ENCODE measurements around the gene FAM83G. TPM values are rescaled to one million over a fixed set of nuclear protein-coding genes. Genes with fewer than 3 reads are reported as not detected.

The FAM83G gene
- total RNA-seq, 1 donor from 2014 or later: 11.2 TPM

DNA sequence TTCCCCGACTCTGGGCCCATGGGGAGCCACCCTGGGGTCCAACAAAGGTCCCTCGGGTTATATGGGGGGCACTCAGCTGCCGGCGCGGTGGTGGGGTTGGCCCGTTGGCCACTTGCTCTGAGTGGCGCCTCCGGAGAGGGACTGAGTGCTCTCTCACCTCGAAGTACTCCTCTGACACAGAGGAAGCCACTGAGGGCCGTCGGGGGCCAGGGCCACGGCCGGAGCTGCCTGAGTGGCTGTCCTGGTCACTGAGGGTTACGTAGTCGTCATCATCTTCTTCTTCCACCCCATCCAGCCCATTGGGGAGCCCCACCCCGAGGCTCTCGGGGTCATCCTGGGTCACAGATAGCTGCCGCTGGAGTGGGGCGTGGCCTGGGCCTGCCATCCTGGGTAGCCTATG is 26.9 kb downstream of the FAM83G start:
- Histone ChIP-seq H3K27ac (no peak overlapping the region), H3K36me3 (peaks cover 21 to 31% of the 10 kb centered on the region in 2 donors), H3K4me3 (no peak overlapping the region), H3K27me3 (no peaks in the 10 kb centered on the region), H3K9me3 (no peaks in the 10 kb centered on the region), H3K4me1 (no peaks in the 10 kb centered on the region)
- TF ChIP-seq, protein P1, sequence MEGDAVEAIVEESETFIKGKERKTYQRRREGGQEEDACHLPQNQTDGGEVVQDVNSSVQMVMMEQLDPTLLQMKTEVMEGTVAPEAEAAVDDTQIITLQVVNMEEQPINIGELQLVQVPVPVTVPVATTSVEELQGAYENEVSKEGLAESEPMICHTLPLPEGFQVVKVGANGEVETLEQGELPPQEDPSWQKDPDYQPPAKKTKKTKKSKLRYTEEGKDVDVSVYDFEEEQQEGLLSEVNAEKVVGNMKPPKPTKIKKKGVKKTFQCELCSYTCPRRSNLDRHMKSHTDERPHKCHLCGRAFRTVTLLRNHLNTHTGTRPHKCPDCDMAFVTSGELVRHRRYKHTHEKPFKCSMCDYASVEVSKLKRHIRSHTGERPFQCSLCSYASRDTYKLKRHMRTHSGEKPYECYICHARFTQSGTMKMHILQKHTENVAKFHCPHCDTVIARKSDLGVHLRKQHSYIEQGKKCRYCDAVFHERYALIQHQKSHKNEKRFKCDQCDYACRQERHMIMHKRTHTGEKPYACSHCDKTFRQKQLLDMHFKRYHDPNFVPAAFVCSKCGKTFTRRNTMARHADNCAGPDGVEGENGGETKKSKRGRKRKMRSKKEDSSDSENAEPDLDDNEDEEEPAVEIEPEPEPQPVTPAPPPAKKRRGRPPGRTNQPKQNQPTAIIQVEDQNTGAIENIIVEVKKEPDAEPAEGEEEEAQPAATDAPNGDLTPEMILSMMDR (IDR thresholded peaks at IDR 0.05): no peak
- intact Hi-C loops (cut with DNase I): no loop called here
- DNase-seq (ENCODE audit: low spot score in 2 of 2): no peak

DNA sequence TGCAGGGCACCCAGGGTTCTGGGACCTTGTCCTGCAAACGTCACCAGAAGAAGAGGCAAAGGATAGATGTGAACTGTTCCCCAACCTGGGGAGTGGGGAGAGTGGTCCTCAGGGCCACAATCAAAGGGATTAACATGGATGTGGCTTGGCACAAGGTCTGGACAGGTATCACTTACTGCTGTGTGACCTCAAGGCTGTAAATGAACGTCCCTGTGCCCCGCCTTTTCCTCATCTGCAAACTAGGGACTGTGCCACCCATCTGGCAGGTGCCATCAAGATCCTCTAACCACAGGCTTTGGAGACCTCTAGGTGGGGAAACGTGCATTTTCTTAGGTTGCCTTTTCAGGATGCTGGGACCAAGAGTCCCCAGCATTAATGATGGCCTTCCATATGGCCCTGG is 27.5 kb downstream of the FAM83G start:
- TF ChIP-seq, protein P1 (IDR thresholded peaks at IDR 0.05): no peak
- Histone ChIP-seq H3K36me3 (peaks cover 21 to 31% of the 10 kb centered on the region in 2 donors), H3K9me3 (no peaks in the 10 kb centered on the region), H3K27me3 (no peaks in the 10 kb centered on the region), H3K4me3 (no peak overlapping the region), H3K27ac (no peak overlapping the region), H3K4me1 (no peaks in the 10 kb centered on the region)
- no peak for DNase-seq (ENCODE audit: low spot score in 2 of 2)
- intact Hi-C loops (cut with DNase I): no loop called here

DNA sequence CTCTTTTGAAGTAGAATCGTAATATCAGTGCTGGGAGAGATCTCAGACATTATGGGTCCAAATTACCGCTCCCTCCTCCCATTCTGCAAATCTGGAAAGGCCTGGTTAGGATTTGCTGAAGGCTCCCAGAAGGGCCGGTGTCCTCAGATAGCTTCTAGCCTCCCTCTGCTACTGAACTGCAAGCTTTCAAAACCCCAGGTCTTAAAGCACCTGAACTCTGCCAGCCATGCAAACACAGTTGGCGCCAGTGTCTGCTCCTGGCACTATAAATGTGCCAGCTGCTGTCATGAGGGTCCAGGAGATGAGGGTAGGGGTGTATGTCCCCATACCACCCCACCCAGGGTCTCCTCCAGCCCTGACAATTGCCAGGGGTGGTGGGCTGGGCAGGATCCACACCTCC is 28.4 kb downstream of the FAM83G start:
- Histone ChIP-seq H3K4me3 (no peak overlapping the region), H3K36me3 (peaks cover 21 to 33% of the 10 kb centered on the region in 2 donors)

DNA sequence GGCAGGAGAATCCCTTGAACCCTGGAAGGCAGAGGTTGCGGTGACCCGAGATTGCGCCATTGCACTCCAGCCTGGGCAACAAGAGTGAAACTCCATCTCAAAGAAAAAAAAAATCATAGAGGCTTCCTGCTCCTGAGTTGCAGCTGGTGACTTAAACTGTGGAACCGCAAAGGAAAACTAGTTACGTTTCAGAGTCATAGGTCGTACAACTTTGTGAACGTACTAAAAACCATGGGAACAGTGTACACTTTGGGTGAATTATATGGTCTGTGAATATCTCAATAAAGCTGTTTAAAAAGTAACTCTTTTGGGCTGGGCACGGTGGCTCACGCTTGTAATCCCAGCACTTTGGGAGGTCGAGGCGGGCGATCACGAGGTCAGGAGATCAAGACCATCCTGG is 29.0 kb downstream of the FAM83G start:
- DNase-seq (ENCODE audit: low spot score in 2 of 2): no peak
- no peaks in the 10 kb centered on the region for H3K27me3 ChIP-seq
- intact Hi-C loops (cut with DNase I): no loop called here
- no peaks in the 10 kb centered on the region for H3K4me1 ChIP-seq
- H3K9me3 ChIP-seq: no peaks in the 10 kb centered on the region
- peaks cover 21 to 37% of the 10 kb centered on the region in 2 donors for H3K36me3 ChIP-seq
- H3K4me3 ChIP-seq: no peak overlapping the region
- H3K27ac ChIP-seq: no peak overlapping the region
- TF ChIP-seq, protein P1 (IDR thresholded peaks at IDR 0.05): no peak

More for the DNA sequence above, 28.4 kb downstream of the FAM83G start:
- no peaks in the 10 kb centered on the region for H3K27me3 ChIP-seq
- DNase-seq (ENCODE audit: low spot score in 2 of 2): no peak
- intact Hi-C loops (cut with DNase I): no loop called here
- TF ChIP-seq, protein P1 (IDR thresholded peaks at IDR 0.05): no peak
- H3K27ac ChIP-seq: no peak overlapping the region
- H3K9me3 ChIP-seq: no peaks in the 10 kb centered on the region
- H3K4me1 ChIP-seq: no peaks in the 10 kb centered on the region

DNA sequence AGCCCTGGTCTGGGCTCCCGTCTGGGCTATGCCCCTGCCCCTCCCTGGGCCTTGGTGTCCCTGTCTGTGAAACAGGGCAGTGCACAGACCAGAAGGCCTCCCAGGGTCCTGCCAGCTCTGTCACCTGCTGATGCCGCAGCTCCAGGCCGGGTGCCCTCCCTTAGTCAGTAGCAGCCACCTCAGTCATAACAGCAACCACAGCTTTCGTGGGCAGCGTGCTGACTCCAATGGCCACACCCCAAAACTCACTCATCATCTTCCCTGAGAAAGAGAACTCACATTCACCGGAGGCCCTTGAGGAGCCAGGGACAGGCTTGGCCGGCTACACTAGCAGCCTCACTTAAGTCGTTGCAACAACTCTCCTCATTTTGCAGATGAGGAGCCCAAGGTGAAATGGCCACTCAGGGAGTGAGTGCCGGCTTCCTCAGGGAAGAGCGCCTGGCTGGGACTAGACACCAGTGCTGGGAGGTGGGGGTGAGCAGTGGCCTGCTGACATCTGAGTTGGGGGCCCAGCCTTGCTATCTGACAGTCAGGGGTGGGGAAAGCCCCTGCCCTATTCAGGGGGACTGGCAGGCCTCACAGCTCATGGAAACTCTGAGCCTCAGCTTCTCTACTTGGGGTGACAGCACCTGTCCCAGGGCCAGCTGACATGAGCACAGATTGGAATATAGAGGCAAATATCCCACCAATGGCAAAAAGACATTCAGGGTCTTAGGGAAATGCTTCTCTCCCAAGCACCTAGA is 30.0 kb downstream of the FAM83G start:
- intact Hi-C loops (cut with DNase I): no loop called here
- DNase-seq (ENCODE audit: low spot score in 2 of 2): no peak
- peaks cover 21 to 37% of the 10 kb centered on the region in 2 donors for H3K36me3 ChIP-seq
- H3K4me3 ChIP-seq: no peak overlapping the region
- TF ChIP-seq, protein P1 (IDR thresholded peaks at IDR 0.05): no peak
- H3K4me1 ChIP-seq: no peaks in the 10 kb centered on the region
- no peaks in the 10 kb centered on the region for H3K27me3 ChIP-seq
- H3K9me3 ChIP-seq: no peaks in the 10 kb centered on the region
- no peak overlapping the region for H3K27ac ChIP-seq

All from ascending aorta (tissue), 2 donors.